Coronary artery (tissue), 2 donors: Measurements from ENCODE around the gene MICAL2.

Experiments
- DNase-seq: peaks from one replicate; pipeline ENCODE4 v3.0.0-alpha.2; 2017; ENCODE audit warnings: low spot score
- H3K27ac ChIP-seq, 2 donors: fragments of 200-600 bp; sonication (generic); one replicate each; pipeline ENCODE4 v1.5.1; 2016 to 2019
- H3K4me3 ChIP-seq: fragments of 200-600 bp; sonication (generic); 2 replicates; pipeline ENCODE4 v1.5.1; 2016; ENCODE audit warnings: mild to moderate bottlenecking, moderate library complexity
- CTCF ChIP-seq: fragments of 200-600 bp; sonication (generic); IDR thresholded peaks from one replicate; pipeline ENCODE4 v1.5.1; 2019; ENCODE audit warnings: antibody characterized with exemption

Gene MICAL2

GRCh38 chr11:12245549-12246016 is 135.2 kb downstream of the MICAL2 start:
- H3K27ac ChIP-seq = peak overlapping the region; percentile 53 to 93
- no peak for DNase-seq
- no peak for TF ChIP-seq CTCF
- H3K4me3 ChIP-seq = no peak overlapping the region

- no peak for TF ChIP-seq CTCF
- no peak for DNase-seq
- Histone ChIP-seq H3K27ac (peak overlapping the region; percentile 53 to 93), H3K4me3 (no peak overlapping the region)
These were observed 135.8 kb downstream of the MICAL2 start for GRCh38 chr11:12246147-12246546.

GRCh38 chr11:12246989-12247388 is 136.6 kb downstream of the MICAL2 start:
- no peak for TF ChIP-seq CTCF
- Histone ChIP-seq H3K4me3 (no peak overlapping the region), H3K27ac (peak overlapping the region; percentile 6 to 93)
- no peak for DNase-seq

GRCh38 chr11:12247543-12248254 is 137.3 kb downstream of the MICAL2 start:
- Histone ChIP-seq H3K27ac (peak overlapping the region; percentile 6 to 93), H3K4me3 (no peak overlapping the region)
- no peak for DNase-seq
- TF ChIP-seq CTCF = no peak

- no peak for TF ChIP-seq CTCF
- no peak for DNase-seq
- Histone ChIP-seq H3K4me3 (no peak overlapping the region), H3K27ac (peak overlapping the region; percentile 6 to 93)
These were observed 137.9 kb downstream of the MICAL2 start for GRCh38 chr11:12248330-12248729.

- no peak for TF ChIP-seq CTCF
- Histone ChIP-seq H3K27ac (peak overlapping the region in 1 of 2 donors; percentile 93), H3K4me3 (no peak overlapping the region)
- no peak for DNase-seq
These were observed 139.3 kb downstream of the MICAL2 start for GRCh38 chr11:12249590-12250260.
